ENCODE results near the gene ZNF284.

The ZNF284 gene

DNA sequence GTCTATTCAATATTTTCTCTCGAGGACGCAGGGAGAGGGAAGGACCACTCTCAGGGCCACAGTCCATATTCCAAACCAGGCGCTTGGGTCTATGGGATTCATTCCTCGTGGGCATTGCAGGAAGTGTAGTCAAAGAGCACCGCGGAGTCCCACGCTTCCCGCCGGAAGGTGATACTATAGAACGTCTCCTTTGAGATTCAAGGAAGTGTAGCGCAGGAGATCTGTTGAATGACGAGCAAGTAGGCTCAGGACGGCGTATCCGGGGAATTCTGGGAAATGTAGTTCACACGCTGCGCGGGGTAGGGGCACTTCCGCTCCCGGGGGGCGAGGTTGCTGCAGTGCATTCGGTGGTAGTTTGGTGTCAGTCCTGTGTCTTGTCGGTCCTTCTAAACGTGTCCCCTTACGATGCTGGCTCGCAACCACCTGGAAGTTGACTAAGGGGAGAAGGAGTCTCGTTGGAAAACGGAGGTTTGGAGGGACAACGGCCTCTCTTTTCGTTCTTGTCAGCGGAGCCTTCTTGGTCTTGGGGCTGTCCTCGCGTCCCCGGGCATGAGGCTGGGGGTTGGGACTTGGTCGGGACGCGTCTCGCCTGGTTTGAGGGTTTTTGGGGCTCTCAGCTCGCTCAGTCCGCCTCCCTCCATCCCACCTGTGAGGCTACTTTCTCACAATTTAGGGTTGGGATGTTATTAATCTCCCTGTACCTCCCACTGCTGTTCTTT is at the start of gene ZNF284:
Gene ZNF284, plus strand, starts transcription at position 336 of the 719 bp plus-strand sequence. CDS start 4,231 bp downstream, outside the sequence.
- DNase-seq (ENCODE audit: low read depth): peak; percentile 81

DNA sequence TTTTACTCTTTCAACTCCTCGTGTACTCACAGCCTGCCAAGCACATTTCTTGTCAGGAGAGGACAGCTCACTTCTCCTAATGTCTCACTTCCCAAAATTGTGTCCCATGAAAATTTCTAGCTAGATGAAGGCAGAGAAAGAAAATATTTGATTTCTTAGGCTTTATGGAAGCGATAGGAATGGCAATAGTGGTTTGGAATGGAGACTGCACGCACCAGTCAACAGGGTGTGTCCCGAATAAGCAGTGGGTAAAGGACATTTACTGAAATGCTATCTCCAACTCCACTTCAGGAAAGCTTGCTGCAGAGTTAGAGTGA is 47.1 kb upstream of the ZNF284 start:
- DNase-seq (ENCODE audit: low read depth): no peak

GRCh38 chr19:44025217-44025936 is 46.6 kb upstream of the ZNF284 start, which contains the start of gene ZNF222:
TSS of gene ZNF222 (plus strand) at chr19:44025379. CDS start at chr19:44025437, 58 bp downstream.
- peak; percentile 70 for DNase-seq (ENCODE audit: low read depth)

- no peak for DNase-seq (ENCODE audit: low read depth)
These were observed 45.3 kb upstream of the ZNF284 start for GRCh38 chr19:44026622-44027021.

- no peak for DNase-seq (ENCODE audit: low read depth)
These were observed 39.9 kb upstream of the ZNF284 start for GRCh38 chr19:44032001-44032610.

GRCh38 chr19:44042147-44042546 is 29.8 kb upstream of the ZNF284 start:
- no peak for DNase-seq (ENCODE audit: low read depth)

DNA sequence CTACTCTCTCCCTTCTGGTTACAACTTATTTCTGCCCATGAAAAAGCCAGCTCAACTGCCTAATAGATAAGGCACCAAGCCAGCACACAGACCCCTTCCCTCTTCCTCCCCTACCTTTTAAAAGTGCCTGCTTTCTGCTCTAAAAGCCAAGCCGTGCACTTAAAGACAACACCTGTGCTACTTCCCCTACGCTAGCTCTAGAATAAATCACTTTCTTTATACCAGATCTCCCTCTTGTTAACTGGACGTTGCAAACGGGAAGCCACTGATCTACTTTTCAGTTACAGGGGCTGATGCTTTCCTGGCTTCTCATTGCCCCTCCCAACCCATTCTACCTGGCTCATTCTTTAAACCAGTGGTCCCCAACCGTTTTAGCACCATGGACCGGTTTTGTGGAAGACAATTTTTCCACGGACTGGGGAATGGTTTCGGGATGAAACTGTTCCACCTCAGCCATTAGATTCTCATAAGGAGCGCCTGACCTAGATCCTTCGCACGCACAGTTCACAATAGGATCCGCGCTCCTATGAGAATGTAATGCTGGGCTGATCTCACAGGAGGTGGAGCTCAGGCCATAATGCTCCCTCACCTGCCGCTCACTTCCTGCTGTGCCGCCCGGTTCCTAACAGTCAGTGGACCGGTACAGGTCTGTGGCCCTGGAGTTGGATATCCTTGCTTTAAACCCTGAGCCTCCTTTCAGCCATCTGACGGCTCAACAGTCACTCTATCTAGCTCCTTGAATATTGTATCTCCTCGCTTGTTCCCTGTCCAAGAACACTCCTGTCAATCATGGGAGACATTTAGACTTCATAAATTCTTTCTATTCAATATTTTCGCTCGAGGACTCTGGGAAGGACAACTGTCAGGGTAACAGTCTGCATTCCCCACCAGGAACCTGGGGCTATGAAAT is 21.0 kb upstream of the ZNF284 start:
- DNase-seq (ENCODE audit: low read depth): no peak

DNA sequence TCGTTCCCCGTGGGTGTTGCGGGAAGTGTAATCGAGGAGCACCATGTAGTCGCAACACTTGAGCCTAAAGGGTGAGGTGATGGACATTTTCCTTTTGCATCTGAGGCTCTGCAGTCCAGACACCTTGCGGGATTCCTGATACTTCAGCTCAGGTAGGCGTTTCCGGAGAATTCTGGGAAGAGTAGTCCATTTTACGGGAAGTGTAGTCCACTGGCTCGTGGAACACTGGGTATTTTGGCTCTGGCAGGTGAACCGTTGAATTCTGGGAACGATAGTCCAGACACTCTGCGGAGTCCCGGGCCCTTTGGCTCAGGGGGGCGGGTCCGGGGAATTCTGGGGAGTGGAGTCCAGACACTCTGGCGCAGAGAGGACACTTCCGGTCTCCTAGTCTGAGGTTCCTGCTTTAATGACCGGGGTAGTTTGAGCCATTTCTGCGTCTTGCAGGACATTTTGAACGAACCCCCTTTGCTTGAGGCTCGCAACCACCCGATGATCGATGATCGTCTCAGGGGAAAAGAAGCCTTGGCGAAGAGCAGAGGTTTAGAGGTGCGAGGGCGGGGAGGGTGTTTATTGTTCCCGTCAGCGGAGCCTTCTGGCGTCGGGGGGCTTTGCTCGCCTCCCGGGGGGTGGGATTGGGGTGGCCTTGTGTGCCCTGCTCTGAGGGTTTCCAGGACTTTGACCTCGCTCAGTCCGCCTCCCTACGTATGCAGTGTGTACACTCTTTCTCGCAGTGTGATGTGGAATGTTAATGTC is 20.1 kb upstream of the ZNF284 start, which contains the start of gene ZNF223:
Gene ZNF223, plus strand, starts transcription at position 387 of the 753 bp plus-strand sequence. CDS start 3,141 bp downstream, outside the sequence.
- DNase-seq (ENCODE audit: low read depth): peak; percentile 44

DNA sequence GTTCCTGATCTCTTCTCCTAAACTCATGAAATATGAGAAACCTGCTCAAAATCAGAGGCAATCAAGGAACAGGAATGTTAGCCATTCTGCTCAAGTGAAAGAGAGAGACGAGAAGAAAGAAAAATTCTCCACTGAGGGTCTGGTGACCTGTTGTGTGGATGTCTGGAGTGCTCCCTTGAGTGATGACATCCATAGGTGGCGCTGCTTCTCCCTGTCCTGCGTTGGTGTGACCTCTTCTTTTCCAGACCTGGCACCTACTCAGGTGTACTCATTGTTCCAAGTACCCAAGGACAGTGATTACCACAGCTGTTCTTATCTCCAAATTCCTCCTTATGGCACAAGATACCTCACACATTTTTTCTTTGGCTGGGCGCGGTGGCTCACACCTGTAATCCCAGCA is 16.1 kb upstream of the ZNF284 start:
- DNase-seq (ENCODE audit: low read depth): no peak

DNA sequence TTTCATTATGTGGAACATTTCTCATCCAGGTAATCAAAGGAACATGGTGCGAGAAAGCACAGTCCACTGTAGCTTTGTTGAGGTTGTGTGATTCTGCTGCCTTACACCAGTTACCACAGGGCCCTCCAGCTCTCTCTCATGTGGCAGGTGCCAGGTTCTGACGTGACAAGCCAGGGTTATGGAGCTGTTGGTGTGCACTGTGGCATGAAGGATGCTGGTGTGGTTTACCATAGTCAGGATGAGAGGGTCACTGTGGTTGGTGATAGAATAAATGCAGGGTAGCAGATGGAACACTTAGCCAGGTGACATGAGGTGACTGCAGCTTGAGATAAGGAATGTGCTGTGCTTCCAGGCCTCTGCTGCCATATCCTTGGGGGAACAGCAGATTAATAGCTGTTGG is 12.7 kb upstream of the ZNF284 start:
- no peak for DNase-seq (ENCODE audit: low read depth)

- DNase-seq (ENCODE audit: low read depth): no peak
These were observed 10.9 kb upstream of the ZNF284 start for GRCh38 chr19:44061038-44061437.

GRCh38 chr19:44066305-44066704 is 5.7 kb upstream of the ZNF284 start:
- no peak for DNase-seq (ENCODE audit: low read depth)

DNA sequence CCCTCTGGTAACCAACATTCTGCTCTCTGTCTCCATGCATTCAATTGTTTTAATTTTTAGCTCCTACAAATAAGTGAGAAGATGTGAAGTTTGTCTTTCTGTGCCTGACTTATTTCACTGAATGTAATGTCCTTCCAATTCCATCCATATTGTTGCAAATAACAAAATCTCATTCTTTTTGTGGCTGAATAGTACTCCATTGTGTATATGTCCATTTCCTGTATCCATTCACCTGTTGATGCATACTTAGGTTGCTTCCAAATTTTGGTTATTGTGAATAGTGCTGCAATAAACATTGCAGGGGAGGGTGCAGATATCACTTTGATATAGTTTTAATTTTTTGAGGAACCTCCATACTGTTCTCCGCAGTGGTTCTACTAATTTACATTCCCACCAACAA is 2.5 kb upstream of the ZNF284 start:
- DNase-seq (ENCODE audit: low read depth): no peak

DNA sequence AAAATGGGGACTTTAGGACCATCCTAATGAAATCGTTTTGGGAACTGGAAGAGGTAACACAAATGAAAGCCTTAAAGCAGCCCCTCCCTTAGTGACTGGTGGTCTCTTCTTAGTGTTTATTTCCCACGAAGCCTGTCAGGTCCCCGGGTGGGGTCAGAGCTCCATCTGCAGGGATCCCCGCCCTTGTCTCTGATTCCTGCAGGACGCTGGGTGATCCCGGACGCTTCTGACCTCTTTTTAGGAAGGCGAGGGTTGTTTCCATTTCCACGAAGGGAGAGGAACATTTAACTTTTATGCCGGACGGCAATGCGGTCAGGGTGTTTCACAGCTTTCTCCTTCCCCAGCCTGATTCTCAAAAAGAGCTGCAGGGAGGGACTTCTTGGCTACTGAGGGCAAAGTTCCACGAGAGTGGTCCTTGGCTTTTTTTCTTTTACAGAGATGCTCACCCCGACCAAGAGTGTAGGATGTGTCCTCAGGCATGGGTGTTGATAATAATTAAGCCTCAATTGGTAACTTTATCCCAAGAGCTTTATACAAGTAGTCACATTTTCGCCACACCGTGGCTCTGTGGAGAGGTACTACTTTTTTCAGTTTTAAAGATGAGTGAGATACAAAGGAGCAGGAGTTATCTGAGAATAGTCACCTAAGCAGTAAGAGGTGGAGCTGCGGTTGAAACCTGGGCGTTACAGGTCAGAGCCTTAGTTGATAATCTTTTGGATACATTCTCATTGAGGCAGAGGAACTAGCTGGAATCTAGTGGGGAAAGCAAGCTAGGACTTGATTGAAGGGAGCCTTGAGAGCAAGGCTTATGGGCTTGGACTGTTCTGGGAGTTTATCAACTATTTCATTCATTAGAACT is 813 bp downstream of the ZNF284 start:
- no peak for DNase-seq (ENCODE audit: low read depth)

DNA sequence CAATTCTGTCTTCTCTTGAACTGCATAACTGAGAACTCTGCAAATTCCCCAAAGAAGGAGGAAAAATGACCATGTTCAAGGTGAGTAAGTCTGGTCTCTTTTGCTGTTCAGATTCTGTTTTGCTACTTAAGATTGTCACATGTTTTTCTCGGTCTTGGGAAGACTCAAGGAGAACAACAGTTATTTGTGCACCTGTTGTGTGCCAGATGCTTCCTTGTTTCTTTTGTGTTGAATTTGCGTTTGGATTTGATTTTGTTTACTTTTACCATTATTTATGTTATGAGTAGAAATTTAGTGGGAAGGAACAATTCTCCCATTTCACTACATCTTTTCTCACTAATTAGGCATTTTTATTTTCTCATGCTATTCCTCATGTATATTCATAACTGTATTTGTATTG is 4.4 kb downstream of the ZNF284 start:
- no peak for DNase-seq (ENCODE audit: low read depth)

GRCh38 chr19:44092108-44092507 is 20.1 kb downstream of the ZNF284 start:
- no peak for DNase-seq (ENCODE audit: low read depth)

DNA sequence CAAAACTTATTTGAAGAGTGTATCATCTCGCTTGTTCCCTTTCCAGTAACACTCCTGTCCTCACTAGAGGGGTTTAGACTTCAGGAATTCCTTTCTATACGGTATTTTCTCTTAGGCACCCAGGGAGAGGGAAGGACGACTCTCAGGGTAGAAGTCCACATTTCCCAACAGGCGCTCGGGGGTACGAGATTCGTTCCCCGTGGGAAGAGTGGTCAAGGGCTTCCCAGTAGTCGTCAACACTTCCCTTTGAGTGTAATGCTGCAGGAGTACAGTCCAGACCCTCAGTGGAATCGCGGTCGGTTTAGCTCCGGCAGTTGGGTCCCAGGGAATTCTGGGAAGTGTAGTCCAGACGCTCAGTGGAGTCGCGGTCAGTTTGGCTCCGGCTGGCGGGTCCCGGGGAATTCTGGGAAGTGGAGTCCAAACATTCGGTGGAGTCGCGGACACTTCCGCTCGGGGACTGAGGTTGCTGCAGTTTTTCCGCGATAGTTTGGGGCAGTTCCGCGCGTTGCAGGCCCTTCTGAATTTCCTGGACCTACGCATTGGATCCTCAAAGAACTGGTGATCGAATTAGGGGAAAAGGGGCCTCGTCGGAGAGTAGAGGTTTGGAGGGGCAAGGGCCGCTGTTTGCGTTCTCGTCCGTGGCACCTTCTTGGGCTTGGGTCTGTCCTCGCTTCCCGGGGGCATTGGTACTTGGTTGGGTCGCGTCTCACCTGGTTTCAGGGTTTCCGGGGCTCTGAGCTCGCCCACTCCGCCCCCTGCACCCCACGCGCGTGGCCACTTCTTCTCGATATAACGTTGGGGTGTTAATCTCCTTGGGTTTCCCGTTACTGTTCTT is 22.2 kb downstream of the ZNF284 start, which contains the start of gene ZNF224:
Gene ZNF224, plus strand, starts transcription at position 431 of the 835 bp plus-strand sequence. CDS start 3,513 bp downstream, outside the sequence.
- peak; percentile 65 for DNase-seq (ENCODE audit: low read depth)

DNA sequence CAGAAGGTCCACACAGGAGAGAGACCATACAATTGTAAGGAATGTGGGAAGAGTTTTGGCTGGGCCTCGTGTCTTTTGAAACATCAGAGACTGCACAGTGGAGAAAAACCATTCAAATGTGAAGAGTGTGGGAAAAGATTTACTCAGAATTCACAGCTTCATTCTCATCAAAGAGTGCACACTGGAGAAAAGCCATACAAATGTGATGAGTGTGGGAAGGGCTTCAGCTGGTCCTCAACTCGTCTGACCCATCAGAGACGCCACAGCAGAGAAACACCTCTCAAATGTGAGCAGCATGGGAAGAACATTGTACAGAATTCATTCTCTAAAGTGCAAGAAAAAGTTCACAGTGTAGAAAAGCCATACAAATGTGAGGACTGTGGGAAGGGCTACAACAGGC is 35.8 kb downstream of the ZNF284 start:
- no peak for DNase-seq (ENCODE audit: low read depth)

- DNase-seq (ENCODE audit: low read depth): no peak
These were observed 37.5 kb downstream of the ZNF284 start for GRCh38 chr19:44109458-44109857.

All from stimulated activated CD4-positive, alpha-beta T cell treated with anti-CD3 and anti-CD28 coated beads, Interleukin-2, amount 100 ng/mL, for 4 hours (primary cell).